Body of pancreas (tissue), 4 donors: ENCODE results near the gene PDCD1LG2.

Source experiments
- POLR2A ChIP-seq, 3 donors: fragments of 450-650 bp; IDR thresholded peaks; one replicate each; pipeline ENCODE4 v1.6.1; 2016; ENCODE audit warnings: antibody characterized with exemption in 3 of 3, mild to moderate bottlenecking in 2 of 3
- TF ChIP-seq, protein P1 (sequence below), 7 experiments: fragments of 450-650 bp in 4 of 7; fragments of 200-600 bp in 3 of 7; sonication (generic) in 3 of 7; IDR thresholded peaks; one replicate each; pipeline ENCODE4 v1.5.1; 2016 to 2019; ENCODE audit warnings: antibody characterized with exemption in 7 of 7

DNA sequence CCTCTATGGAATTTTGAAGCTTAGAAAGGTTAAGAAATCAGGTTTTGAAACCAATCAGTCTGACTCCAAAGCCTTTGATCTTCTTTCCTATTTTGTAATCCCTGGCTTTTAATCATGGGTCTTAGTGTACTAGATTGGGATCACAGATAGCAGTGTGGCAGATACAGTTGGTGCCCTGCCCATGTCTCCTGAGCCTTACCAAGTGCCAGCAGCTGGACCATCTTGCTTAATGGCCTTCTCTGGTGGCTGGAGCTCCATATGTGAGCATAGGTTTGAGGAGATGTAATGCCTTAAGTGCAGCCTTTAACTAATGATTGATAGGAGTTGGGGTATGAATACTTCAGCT lies 101.8 kb downstream of the PDCD1LG2 start:
- TF ChIP-seq POLR2A (IDR thresholded peaks at IDR 0.05), result no peak
- TF ChIP-seq, protein P1, sequence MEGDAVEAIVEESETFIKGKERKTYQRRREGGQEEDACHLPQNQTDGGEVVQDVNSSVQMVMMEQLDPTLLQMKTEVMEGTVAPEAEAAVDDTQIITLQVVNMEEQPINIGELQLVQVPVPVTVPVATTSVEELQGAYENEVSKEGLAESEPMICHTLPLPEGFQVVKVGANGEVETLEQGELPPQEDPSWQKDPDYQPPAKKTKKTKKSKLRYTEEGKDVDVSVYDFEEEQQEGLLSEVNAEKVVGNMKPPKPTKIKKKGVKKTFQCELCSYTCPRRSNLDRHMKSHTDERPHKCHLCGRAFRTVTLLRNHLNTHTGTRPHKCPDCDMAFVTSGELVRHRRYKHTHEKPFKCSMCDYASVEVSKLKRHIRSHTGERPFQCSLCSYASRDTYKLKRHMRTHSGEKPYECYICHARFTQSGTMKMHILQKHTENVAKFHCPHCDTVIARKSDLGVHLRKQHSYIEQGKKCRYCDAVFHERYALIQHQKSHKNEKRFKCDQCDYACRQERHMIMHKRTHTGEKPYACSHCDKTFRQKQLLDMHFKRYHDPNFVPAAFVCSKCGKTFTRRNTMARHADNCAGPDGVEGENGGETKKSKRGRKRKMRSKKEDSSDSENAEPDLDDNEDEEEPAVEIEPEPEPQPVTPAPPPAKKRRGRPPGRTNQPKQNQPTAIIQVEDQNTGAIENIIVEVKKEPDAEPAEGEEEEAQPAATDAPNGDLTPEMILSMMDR (IDR thresholded peaks at IDR 0.05), result no peak
